H54 (cell line): ENCODE measurements around the gene TRAPPC6A.

Source experiments
- DNase-seq: peaks from one replicate; pipeline ENCODE4 v3.0.0; 2011; ENCODE audit warnings: low spot score, mixed read lengths; ENCODE audit not compliant: insufficient read length
- FAIRE-seq: peaks from 3 replicates; lab custom pipeline; 2011; peaks lifted over from hg19 to GRCh38; lab: Jason Lieb, UNC
- POLR2A ChIP-seq: IDR thresholded peaks from 2 replicates; pipeline ENCODE4 v1.6.1; 2011; ENCODE audit warnings: low read depth, mild to moderate bottlenecking, low read length

The TRAPPC6A gene

DNA sequence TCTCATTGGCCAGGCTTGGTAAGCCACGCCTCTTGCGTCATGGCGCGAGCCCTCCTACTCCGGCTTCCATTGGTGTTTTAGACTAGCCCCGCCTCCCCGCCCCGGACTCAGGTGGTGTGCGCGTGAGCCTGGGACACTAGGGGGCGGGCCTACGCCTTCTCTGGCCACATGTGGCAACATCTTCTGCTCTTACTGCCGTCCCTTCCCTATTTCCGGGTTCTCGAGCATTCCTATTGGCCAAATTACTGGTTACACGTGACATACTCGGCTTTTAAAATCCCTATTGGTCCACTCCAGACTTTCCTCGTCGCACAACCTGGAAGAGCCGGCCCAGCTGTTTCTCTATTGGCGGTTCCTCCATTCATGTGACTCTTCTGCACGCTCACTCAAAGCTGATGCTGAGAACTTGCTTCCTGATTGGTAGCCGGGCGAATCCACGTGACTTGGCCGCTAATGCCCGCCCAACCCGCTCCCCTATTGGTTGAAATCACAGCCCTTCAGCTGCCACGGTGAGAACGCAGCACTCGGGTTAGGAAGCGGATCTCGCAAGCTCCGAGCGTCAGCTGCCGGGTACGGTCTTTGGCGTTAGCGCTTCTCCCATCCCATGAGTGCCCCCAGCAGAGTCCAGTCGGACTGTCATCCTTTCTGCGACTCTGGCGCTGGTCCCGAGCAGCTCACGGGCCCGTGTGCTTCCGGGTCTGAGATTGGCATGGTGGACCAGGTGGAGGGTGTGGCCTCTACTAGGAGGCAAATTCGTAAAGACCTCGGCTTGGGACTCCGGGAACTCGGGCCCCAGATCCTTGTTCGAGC lies 430 bp upstream of the TRAPPC6A start, which contains the start of gene BLOC1S3:
BLOC1S3 (plus strand) TSS at position 523 of the 810 bp plus-strand sequence. CDS start 513 bp downstream, outside the sequence.
- peak; percentile 38; the same call in 1 of the 2 replicates for TF ChIP-seq POLR2A
- DNase-seq (peak; percentile 90), FAIRE-seq (peak; percentile 79)

- DNase-seq (no peak), FAIRE-seq (no peak)
- no peak for TF ChIP-seq POLR2A
Observed at GRCh38 chr19:45175515-45176345, 2.3 kb downstream of the TRAPPC6A start.

DNA sequence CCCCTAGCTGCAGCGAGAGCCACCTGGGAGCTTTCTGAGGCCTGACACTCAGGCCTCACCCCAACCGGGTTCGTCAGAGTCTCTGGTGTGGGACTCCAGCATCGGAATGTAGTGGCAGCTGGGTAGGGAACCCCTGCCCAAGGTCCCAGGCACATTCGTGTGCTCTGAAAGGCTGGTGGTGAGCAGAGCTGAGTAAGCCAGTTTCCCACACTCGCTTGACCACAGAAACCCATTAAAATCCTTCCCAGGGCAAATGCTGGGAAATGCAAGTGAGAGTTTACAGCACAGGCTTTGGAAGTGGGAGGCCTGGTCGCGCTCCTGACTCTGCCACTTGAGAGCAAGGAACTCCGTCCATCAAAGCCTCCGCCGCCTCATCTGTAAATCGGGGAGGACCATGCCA lies 4.2 kb downstream of the TRAPPC6A start:
- no peak for TF ChIP-seq POLR2A
- DNase-seq (peak; percentile 31), FAIRE-seq (no peak)

DNA sequence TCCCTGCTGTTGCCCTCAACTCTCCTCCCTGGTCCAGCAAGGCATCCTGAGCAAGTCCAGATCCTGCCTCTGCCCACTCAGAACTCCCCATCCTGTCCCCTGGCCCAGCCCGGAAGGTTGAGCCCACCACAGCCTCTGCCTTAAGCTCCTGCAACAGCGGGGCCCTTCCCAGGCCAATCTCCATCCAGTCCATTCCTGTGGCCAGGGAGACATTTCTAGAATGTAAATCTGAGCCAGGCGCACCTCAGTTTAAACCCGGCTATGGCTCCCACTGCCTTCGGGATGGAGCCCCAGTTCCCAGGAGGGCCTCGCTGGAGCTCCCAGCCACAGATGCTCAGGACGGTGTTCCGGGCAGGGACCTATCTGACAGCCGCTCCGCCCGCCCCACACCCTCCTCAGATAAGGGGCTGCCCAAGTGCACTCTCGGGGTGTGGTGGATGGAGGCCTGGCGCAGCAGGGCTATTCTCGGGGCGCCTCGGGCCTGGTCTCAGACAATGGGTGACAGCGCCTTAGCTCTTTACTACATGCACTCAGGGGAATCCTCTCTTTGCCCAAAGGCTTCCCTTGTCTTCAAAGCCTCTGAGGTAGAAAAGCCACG lies 5.3 kb downstream of the TRAPPC6A start:
- no peak for TF ChIP-seq POLR2A
- FAIRE-seq: no peak

GRCh38 chr19:45172173-45172572 lies 5.9 kb downstream of the TRAPPC6A start:
- no peak for DNase-seq
- no peak for TF ChIP-seq POLR2A
- FAIRE-seq: no peak

More for the DNA sequence above, 5.3 kb downstream of the TRAPPC6A start:
- DNase-seq: no peak

DNA sequence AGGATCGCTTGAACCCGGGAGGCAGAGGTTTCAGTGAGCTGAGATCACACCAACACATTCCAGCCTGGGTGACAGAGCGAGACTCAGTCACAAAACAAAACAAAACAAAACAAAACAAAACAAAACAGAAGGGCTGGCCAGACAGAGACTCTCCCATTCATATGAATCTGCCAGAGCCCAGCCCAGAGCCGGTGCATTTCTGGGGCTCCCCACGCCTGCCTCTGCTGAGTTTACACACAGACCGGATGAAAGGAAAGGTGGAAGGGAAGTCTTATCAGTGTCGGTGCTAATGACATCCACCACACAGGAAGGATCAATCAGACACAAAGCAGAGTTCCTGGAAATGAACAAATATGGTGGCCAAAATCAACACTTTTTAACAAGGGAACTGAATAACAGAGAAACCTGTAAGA lies 6.8 kb downstream of the TRAPPC6A start:
- DNase-seq (no peak), FAIRE-seq (no peak)
- no peak for TF ChIP-seq POLR2A

GRCh38 chr19:45170146-45171106 lies 7.6 kb downstream of the TRAPPC6A start:
- TF ChIP-seq POLR2A: no peak

GRCh38 chr19:45169602-45170001 lies 8.4 kb downstream of the TRAPPC6A start:
- DNase-seq (no peak), FAIRE-seq (no peak)
- TF ChIP-seq POLR2A: no peak

More at GRCh38 chr19:45170146-45171106, 7.6 kb downstream of the TRAPPC6A start:
- no peak for FAIRE-seq
- no peak for DNase-seq

GRCh38 chr19:45168767-45169351 lies 9.2 kb downstream of the TRAPPC6A start:
- TF ChIP-seq POLR2A: no peak
- no peak for DNase-seq
- FAIRE-seq: no peak

DNA sequence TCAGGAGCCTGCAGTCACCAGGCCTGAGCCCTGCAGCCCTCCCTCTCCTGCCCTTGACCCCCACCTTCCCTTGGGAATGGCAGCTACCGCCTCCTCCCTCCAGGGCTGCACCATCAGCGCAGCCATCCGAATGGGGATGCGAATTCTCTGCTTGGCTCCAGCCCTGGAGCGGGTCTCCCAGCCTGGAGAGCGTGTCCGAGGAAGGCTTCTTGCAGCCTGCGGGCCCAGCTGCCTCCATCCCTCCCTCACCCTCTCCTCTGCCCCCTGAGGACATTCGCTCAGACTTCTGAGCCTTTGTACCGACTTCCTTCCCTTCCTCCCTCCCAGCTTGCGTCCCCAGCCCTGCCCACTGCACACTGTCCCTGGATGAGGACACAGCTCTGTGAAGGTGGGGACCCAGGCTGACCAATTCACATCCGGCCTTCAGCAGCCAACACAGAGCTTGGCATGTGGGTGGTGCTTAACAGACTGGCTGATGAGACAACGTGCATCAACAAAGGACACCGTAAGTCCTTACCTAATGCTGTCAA lies 11.2 kb downstream of the TRAPPC6A start:
- no peak for TF ChIP-seq POLR2A
- DNase-seq (no peak), FAIRE-seq (no peak)

GRCh38 chr19:45164577-45165335 lies 13.3 kb downstream of the TRAPPC6A start:
- no peak for FAIRE-seq
- DNase-seq: no peak
- TF ChIP-seq POLR2A: no peak
